Measurements from ENCODE around the gene NT5C.

DNA sequence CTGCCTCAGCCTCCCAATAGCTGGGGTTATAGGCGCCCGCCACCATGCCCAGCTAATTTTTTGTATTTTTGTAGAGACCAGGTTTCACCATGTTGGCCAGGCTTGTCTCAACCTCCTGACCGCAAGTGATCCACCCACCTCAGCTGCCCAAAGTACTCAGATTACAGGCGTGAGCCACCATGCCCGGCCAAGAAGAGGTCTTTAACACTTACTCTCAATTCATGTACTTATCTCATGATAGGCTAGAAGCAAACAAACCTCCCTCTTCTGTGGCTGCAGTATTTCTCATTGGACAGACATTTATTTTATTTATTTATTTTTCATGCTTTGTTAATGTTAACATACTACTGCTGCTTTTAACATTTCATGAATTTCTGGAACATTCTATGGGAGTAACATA lies 7.0 kb upstream of the NT5C start:
- TF ChIP-seq ZNF274 (IDR thresholded peaks at IDR 0.05; ENCODE audit: low read depth, low read length): no peak
- no peak for TF ChIP-seq YY1 (IDR thresholded peaks at IDR 0.05; ENCODE audit: insufficient read depth, insufficient read length)
- TF ChIP-seq SUZ12 (IDR thresholded peaks at IDR 0.05; ENCODE audit: extremely low read depth, insufficient read depth, insufficient read length): no peak

All from NT2/D1 (cell line).